ENCODE measurements around the gene MAP2K6. TPM values are rescaled to one million over a fixed set of nuclear protein-coding genes. Genes with fewer than 3 reads are reported as not detected.

MAP2K6 gene
- total and polyA plus RNA-seq, 2 experiments from 2014 or later = 3.3 to 13.2 TPM

GRCh38 chr17:69574257-69575197 is 160.0 kb downstream of the MAP2K6 start:
- TF ChIP-seq EZH2phosphoT487 (IDR thresholded peaks at IDR 0.05; ENCODE audit: low read depth, severe bottlenecking, unreplicated experiment) = no peak
- no peak for TF ChIP-seq CTCF (IDR thresholded peaks at IDR 0.05; ENCODE audit: poor library complexity)
- no peak for TF ChIP-seq EZH2 (IDR thresholded peaks at IDR 0.05; ENCODE audit: borderline replicate concordance)
- H4K20me1 ChIP-seq (ENCODE audit: insufficient read depth, poor library complexity, severe bottlenecking) = no peaks in the 10 kb centered on the region
- 77% methylated on average over 10 of the region's 10 CpGs for WGBS (ENCODE audit: low lambda C conversion rate, missing lambda C conversion rate)
- no peaks in the 10 kb centered on the region for H3K79me2 ChIP-seq
- H3K27me3 ChIP-seq = no peaks in the 10 kb centered on the region
- H2AFZ ChIP-seq = no peak overlapping the region
- no peaks in the 10 kb centered on the region for H3K9me2 ChIP-seq (replicated peaks; ENCODE audit: insufficient read depth)
- H3K36me3 ChIP-seq (replicated peaks; ENCODE audit: insufficient read depth, low read depth) = no peaks in the 10 kb centered on the region
- DNase-seq (ENCODE audit: low spot score) = no peak
- H3K9me3 ChIP-seq (ENCODE audit: low read depth) = no peaks in the 10 kb centered on the region
- H3K4me1 ChIP-seq (ENCODE audit: insufficient read depth) = no peaks in the 10 kb centered on the region
- H3K4me3 ChIP-seq = no peak overlapping the region
- H3K27ac ChIP-seq = no peak overlapping the region
- H3K4me2 ChIP-seq = no peak overlapping the region

GRCh38 chr17:69575346-69575761 is 160.9 kb downstream of the MAP2K6 start:
- Histone ChIP-seq H3K4me3 (no peak overlapping the region), H3K4me1 (ENCODE audit: insufficient read depth) (no peaks in the 10 kb centered on the region), H3K27me3 (no peaks in the 10 kb centered on the region), H3K27ac (no peak overlapping the region), H3K9me2 (replicated peaks; ENCODE audit: insufficient read depth) (no peaks in the 10 kb centered on the region), H3K4me2 (no peak overlapping the region), H3K79me2 (no peaks in the 10 kb centered on the region), H3K36me3 (replicated peaks; ENCODE audit: insufficient read depth, low read depth) (no peaks in the 10 kb centered on the region), H2AFZ (no peak overlapping the region), H3K9me3 (ENCODE audit: low read depth) (no peaks in the 10 kb centered on the region), H4K20me1 (ENCODE audit: insufficient read depth, poor library complexity, severe bottlenecking) (no peaks in the 10 kb centered on the region)
- no peak for TF ChIP-seq EZH2 (IDR thresholded peaks at IDR 0.05; ENCODE audit: borderline replicate concordance)
- no peak for TF ChIP-seq CTCF (IDR thresholded peaks at IDR 0.05; ENCODE audit: poor library complexity)
- WGBS (ENCODE audit: low lambda C conversion rate, missing lambda C conversion rate) = 58% methylated on average over 2 of the region's 2 CpGs
- no peak for DNase-seq (ENCODE audit: low spot score)

GRCh38 chr17:69577098-69577497 is 162.6 kb downstream of the MAP2K6 start:
- Histone ChIP-seq H3K36me3 (replicated peaks; ENCODE audit: insufficient read depth, low read depth) (no peaks in the 10 kb centered on the region), H4K20me1 (ENCODE audit: insufficient read depth, poor library complexity, severe bottlenecking) (no peaks in the 10 kb centered on the region), H2AFZ (no peak overlapping the region), H3K27me3 (no peaks in the 10 kb centered on the region), H3K4me1 (ENCODE audit: insufficient read depth) (no peaks in the 10 kb centered on the region), H3K4me3 (no peak overlapping the region), H3K27ac (no peak overlapping the region), H3K9me3 (ENCODE audit: low read depth) (no peaks in the 10 kb centered on the region), H3K79me2 (no peaks in the 10 kb centered on the region), H3K4me2 (no peak overlapping the region), H3K9me2 (replicated peaks; ENCODE audit: insufficient read depth) (no peaks in the 10 kb centered on the region)
- TF ChIP-seq EZH2 (IDR thresholded peaks at IDR 0.05; ENCODE audit: borderline replicate concordance) = no peak
- 93% methylated on average over 7 of the region's 7 CpGs for WGBS (ENCODE audit: low lambda C conversion rate, missing lambda C conversion rate)
- DNase-seq (ENCODE audit: low spot score) = no peak

GRCh38 chr17:69578385-69578936 is 164.0 kb downstream of the MAP2K6 start:
- H4K20me1 ChIP-seq (ENCODE audit: insufficient read depth, poor library complexity, severe bottlenecking) = no peaks in the 10 kb centered on the region
- H3K4me1 ChIP-seq (ENCODE audit: insufficient read depth) = no peaks in the 10 kb centered on the region
- DNase-seq (ENCODE audit: low spot score) = no peak
- no peaks in the 10 kb centered on the region for H3K27me3 ChIP-seq
- H3K27ac ChIP-seq = no peak overlapping the region
- no peaks in the 10 kb centered on the region for H3K36me3 ChIP-seq (replicated peaks; ENCODE audit: insufficient read depth, low read depth)
- H3K9me3 ChIP-seq (ENCODE audit: low read depth) = no peaks in the 10 kb centered on the region
- no peaks in the 10 kb centered on the region for H3K79me2 ChIP-seq
- TF ChIP-seq CTCF (IDR thresholded peaks at IDR 0.05; ENCODE audit: poor library complexity) = no peak
- TF ChIP-seq EZH2phosphoT487 (IDR thresholded peaks at IDR 0.05; ENCODE audit: low read depth, severe bottlenecking, unreplicated experiment) = peak; percentile 74
- TF ChIP-seq EZH2 (IDR thresholded peaks at IDR 0.05; ENCODE audit: borderline replicate concordance) = no peak
- no peaks in the 10 kb centered on the region for H3K9me2 ChIP-seq (replicated peaks; ENCODE audit: insufficient read depth)
- H3K4me3 ChIP-seq = no peak overlapping the region
- H3K4me2 ChIP-seq = no peak overlapping the region
- no peak overlapping the region for H2AFZ ChIP-seq
- 60% methylated on average over 4 of the region's 4 CpGs for WGBS (ENCODE audit: low lambda C conversion rate, missing lambda C conversion rate)

Measured in hepatocyte (in vitro differentiated cells).